Activated CD8-positive, alpha-beta memory T cell treated with anti-CD3 and anti-CD28 coated beads, Interleukin-2, amount 50 U/mL, for 1 hour (primary cell): ENCODE measurements around the gene ESAM.

Source experiments
- DNase-seq: peaks from one replicate; pipeline ENCODE4 v3.0.0-alpha.2; 2020; ENCODE audit errors: extremely low read depth

ESAM gene

DNA sequence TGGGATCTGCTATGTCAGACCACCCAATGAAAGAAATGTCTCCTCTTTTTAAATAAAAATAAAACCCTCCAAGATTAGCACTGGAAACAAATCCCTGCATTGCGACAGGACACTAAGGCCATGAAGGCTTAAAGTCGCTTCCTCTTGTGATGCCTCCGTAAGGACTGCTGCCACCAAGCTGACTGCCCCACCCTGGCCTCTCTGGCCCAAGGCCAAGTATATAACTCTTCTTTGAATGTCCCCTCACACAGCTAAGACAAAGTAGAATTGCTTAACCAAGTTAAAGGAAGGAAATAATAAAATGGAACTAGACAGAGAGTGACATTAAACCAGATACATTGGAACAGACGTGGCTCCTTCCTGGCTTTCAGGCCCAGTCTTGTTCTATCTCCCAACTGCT lies 29.9 kb downstream of the ESAM start:
- DNase-seq = no peak

GRCh38 chr11:124729571-124729970 lies 32.5 kb downstream of the ESAM start:
- DNase-seq = no peak

- no peak for DNase-seq
Observed at GRCh38 chr11:124728134-124728533, 34.0 kb downstream of the ESAM start.

GRCh38 chr11:124727474-124727873 lies 34.6 kb downstream of the ESAM start:
- DNase-seq = no peak

DNA sequence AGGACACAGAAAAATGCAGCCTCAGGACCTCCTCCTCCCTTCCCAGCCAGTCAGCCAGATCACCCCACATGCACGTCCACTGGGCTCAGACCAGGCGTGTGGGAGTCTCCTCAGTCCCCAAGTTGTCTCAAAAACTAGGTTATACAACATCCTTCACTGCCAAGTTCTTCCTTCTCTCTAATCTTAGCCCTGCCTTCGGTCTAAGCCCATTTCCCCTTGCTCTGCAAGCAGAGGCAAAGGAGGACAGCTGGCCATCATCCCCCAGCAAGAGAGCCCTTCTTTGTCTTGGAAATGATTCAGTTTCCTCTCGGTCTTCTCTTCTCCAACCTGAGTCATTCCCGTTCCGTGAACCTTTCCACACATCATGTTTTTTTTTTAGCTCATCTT lies 36.4 kb downstream of the ESAM start:
- DNase-seq = no peak

DNA sequence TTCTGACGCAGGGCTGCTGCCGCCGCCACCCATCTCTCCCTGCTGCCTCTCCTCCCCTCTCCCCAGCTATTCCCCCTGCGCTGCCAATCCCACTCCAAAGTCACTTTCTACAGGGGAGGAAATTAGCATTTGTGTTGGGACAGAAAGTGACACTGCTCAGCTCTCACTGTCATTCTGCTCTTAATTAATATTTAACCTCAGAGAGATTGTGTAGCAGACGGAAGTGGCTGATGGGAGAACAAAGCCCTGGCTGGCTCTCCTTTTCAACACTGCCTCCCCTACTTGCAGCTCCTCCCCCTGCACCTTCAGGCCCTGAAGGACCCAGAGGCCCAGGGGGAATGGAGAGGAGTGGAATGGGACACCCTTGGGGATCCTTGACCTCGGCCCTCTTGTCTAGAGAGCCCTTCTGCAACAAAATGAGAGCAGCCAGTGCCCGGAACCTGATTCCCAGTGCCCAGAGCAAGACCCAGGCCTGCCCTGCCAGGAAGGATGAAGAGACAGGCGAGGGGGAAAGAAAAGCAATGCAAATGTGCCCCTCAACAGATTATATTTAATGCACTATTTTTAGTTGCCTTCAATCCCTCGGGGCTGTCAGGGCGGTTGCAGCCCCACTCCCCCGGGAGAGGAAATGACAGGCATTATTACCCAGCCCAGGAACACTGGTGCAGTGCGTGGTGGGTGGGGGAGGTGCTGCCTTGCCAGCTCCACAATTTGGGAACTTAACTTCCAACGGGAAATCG lies 36.9 kb downstream of the ESAM start:
- DNase-seq = no peak

- DNase-seq = no peak
Observed at GRCh38 chr11:124722176-124722575, 39.9 kb downstream of the ESAM start.

DNA sequence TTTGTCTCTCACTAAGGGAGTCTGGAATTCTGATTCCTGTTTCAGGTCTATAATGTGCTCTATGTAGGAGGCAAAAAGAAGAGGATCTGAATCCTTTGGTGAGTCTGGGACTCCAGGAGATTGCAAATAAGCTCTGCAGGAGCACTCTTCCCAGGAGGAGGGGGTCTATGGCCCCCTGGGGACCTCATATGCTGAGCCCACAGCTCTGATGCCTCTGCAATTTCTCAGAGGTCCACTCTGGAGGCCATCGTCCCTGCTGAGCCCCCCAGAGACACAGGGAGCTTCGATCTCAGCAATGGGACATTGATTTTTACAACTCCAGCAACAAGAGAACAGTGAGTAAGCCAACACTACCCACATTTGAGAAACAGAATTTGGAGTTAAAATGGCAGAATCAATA lies 42.6 kb downstream of the ESAM start:
- no peak for DNase-seq

GRCh38 chr11:124718801-124719200 lies 43.3 kb downstream of the ESAM start:
- DNase-seq = no peak

GRCh38 chr11:124717786-124718651 lies 44.1 kb downstream of the ESAM start:
- no peak for DNase-seq

DNA sequence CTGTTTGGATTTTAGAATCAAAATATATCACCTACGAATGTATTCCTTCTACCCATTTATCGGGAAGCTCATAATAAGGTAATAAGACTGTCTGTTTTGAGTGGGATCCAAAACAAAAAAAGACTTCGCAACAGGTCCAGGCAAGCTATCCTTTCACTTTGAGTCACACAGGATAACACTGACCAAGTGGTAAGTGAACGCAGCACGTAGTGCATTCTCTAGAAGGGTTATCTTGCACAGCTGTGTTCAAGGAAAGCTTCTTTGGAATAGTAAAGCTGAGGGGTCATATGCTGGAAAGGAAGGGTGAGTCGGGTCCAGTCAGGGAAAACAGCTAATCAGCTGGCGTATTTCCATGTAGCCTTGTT lies 44.7 kb downstream of the ESAM start:
- DNase-seq = no peak

GRCh38 chr11:124716591-124716990 lies 45.5 kb downstream of the ESAM start:
- no peak for DNase-seq

DNA sequence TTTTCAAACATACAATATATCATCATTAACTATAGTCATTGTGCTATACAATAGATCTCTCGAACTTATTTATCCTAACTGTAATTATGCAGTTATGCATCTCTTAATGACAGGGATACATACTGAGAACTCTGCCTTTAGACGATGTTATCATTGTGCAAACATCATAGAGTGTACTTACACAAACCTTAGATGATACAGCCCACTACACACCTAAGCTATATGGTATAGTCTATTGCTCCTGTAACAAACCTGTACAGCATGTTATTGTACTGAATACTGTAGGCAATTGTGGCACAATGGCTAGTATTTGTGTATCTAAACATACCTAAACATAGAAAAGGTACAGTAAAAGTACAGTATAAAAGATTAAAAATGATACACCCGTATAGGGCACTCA lies 49.7 kb downstream of the ESAM start:
- no peak for DNase-seq

GRCh38 chr11:124707829-124708228 lies 54.3 kb downstream of the ESAM start:
- no peak for DNase-seq
